Activated CD8-positive, alpha-beta memory T cell treated with anti-CD3 and anti-CD28 coated beads for 1 hour (primary cell): Measurements from ENCODE around the gene PGM2.
"Not testable (repeated sequence)": the region's sequence is repeated elsewhere in the genome, so short reads cannot be mapped to it uniquely, and the experiment has no call there.

Experiments
- DNase-seq, 2 donors: peaks; one replicate each; pipeline ENCODE4 v3.0.0-alpha.2; 2020; ENCODE audit warnings: low read depth in 1 of 2; ENCODE audit errors: extremely low read depth in 1 of 2

PGM2 gene

GRCh38 chr4:37816719-37817118 lies 9.8 kb upstream of the PGM2 start:
- DNase-seq: no peak

DNA sequence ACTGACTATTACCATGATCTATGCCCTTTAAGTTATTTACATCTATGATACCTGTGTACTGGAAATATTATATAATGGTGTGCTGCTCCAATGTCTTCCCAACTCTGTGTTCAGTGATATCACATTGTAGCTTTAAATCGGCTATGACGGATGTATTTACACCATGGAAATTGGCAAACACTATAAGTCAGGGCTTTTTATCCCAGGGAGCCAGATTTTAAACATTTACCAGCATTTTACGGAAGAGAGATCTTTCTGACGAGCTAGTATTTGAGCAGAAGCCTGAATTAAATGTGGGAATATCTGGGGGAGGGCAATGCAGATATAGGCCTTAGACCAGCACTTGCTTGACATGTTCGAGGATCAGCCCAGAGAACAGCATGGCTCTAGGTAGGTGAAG lies 7.7 kb upstream of the PGM2 start:
- DNase-seq: no peak

- not testable (repeated sequence) for DNase-seq
Observed at GRCh38 chr4:37820458-37820857, 6.0 kb upstream of the PGM2 start.

DNA sequence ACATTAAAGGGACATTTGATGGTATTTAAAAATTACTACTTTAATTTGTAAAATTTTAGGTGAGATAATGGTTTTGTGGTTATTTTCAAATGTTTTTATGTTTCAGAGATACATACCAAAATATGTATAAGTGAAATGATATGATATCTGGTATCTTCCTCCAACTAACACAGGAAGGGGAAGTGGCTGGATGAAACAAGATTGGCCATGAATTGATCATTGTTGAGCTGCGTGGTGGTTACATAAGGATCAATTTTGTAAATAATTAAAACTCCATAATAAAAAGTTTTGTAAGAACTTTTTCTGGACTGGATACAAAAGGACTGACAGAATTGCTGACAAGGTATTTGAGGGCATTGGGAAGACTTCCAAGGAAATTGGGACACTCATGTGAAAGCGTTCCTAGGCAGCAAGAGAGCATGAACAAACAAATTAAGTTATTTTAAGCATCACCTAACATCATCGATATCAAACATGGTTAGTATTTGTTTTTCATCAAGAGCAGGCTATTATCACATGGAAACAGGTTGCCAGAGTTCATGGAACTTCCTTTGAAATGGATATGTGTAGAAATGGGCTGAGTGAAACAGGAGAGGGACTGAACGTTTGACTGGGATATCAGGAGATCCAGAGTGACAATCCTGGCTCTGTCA lies 4.4 kb upstream of the PGM2 start:
- DNase-seq: no peak

GRCh38 chr4:37825501-37825900 lies 985 bp upstream of the PGM2 start:
- DNase-seq: not testable (repeated sequence)

DNA sequence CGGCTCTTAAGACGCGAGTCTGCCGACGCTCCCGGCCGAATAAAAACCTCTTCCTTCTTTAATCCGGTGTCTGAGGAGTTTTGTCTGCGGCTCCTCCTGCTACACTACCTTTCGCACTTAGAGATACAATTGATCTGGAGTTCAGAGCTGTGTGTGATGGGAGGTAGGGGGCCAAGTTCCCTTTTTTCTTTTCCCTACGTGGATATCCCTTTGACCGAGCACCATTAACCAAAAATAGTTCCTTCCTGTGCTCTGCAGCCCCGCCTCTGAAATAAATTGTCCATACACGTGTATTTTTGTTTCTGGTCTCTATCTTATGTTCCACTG lies 555 bp upstream of the PGM2 start:
- no peak for DNase-seq

DNA sequence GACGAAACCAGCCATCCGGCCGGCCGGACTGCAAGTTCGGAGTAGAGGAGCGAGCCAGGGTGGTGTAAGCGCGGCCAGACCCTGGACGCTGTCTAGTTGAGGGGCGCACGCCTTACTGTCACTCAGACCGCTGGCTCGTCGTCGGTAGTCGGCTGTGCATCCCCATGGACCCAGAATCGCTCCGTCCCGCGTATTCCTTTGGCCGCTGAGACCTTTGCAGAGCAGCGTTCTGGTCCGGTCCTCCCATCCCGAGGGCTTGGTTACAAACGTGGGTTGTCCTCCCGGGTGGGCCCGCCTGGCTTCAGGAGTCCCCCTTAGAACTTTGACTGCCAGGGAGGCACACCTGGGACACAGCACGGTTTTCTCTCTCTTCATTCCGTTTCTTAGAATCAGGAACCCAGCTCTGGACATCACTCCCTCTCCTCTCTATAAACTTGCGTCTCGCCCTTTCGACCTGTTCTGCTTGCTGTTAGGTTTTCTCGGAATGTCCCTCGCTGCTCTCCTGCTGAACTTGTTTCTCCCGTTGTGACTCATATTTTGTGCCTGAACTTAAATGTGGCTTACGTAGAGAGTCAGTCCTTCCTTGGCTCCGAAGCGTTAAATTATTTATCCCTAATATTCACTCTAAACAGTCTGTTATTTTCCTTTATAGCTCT lies 672 bp downstream of the PGM2 start:
- no peak for DNase-seq

DNA sequence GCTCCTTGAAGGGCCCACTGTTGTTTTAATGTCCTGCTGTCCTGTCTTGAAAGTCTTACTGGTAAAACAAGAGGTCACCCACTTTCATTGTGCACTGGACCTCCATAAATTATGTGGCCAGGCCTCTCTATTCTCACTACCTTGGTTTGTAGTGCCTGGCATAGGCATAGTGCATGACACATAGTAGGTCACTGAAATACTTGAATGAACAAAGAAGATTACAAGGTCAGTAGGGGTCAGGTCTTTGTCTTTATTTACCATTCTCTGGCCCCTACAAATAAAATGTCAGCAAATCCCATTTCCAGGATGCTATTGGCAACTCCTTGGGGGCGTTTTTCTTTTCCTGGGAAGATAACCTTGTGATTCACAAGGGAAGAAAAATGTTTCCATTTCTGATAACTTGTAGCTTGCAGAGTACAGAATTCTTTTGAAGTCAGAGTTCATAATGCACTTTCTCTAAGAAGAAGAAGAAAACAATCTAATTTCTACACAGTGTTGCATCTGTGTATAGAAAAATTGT lies 1.4 kb downstream of the PGM2 start:
- no peak for DNase-seq

DNA sequence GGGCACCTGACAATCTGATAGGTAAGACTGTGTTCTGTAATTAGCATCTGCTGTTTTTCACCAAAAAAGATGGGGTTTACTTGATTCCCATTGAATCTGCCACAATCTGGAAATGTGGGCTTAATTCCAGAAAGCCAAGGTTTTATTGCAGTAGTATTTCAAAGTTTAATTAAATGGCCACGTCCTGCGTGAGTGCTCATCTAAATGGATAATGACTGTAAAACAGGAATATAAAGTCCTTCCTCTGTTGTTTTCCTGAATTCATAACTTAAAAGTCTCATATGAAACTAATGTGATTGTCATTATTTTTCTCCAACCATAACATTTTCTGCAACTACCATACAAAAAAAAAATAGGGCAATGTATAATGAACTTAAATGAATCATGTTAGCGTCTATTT lies 2.4 kb downstream of the PGM2 start:
- DNase-seq: no peak

- no peak for DNase-seq
Observed at GRCh38 chr4:37830640-37831039, 4.2 kb downstream of the PGM2 start.

- DNase-seq: no peak
Observed at GRCh38 chr4:37835031-37835430, 8.5 kb downstream of the PGM2 start.

DNA sequence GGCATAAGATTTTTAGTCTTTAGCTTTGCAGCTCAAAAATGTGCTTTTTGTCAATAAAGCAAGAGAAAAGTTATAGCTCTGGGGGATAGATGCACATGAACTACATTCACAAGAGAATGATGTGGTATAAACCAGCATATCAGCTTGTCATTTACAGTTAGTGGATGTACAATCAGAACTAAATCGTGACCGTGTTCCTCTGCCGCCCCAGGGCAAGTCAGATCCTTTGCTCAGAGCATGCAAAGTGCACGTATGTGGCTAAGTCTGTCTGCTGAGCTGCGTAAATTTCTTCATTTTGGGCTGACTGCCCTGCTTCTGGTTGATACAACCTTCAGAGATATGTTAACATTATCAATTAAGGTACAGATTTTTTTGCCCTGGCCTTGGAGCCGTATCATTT lies 9.3 kb downstream of the PGM2 start:
- no peak for DNase-seq

DNA sequence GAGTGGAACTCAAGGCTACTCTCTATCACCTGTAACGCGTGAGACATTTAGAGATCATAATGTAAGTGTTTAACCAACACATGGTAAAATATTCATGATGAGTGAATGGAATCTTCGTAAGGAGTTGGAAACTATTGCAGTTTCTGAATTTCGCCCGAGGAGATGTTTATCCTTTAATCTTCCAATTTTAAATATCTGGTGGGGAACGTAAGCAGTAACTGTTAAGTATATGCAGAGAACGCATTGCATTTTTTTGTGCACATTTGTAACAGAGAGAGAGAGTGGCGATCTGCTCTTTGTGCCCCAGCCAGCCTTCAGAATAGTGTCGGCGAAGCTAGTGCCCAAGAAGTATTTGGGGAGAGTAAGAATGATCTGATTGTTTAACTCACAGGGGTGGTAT lies 9.8 kb downstream of the PGM2 start:
- DNase-seq: no peak

DNA sequence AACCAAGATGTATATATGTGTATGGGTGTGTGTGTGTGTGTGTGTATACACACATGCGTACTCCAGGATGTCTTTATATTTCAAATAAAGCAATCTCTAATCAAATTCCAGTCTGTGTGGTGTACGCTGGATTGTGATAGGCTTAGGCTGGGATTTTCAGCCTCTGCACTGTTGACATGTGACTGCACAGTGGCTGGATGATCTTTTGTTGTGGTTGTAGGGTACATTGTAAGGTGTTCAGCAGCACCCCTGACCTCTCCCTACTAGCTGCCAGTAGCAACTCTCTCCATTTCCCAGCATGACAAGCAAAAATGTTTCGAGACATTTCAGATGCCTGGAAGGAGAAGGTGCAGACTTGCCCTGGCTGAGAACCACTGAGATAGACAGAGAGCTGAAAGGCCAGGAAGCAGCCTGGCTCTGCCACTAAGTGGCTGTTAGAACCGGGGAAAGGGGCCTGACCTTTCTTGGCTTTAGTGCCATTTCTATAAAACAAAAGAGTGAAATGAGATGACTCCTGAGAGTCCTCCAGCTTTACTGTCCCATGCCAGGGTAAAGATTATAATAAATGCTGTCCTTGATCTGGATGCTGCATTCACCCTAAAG lies 10.5 kb downstream of the PGM2 start:
- DNase-seq: no peak

DNA sequence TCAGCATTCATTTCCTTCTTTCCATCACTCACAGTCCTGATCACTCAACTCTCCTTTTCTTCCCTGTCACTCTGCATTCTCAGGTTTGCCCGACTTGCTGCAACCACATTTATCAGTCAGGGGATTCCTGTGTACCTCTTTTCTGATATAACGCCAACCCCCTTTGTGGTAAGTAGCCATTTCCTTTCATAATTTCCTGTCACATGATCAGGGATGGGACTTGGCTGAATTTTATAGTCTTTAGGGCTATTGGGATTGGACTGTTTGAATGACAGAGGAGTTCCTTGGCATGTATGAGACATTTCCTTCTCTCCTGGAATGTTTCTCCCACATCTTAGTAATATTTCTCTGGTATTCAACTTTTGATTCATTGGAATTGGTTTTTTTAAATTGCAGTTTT lies 11.0 kb downstream of the PGM2 start:
- DNase-seq: no peak

DNA sequence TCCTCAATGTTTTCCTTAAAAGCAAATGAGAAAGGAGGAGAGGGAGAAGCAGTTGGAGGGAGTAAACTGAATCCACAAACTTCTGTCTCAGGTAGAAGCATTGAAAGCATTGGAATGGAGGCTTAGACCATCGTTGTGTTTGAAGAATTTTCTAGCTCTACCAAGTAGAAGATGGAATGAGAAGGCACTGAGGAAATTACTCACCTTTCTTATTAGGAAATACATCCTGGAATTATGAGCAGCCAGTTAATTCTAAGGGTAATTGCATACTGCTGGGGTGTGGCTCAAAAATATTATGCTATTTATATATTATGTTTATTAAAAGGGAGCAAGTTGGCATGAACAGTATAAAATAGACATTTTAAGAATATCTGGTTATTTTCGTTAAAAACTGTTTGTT lies 12.9 kb downstream of the PGM2 start:
- DNase-seq: no peak

DNA sequence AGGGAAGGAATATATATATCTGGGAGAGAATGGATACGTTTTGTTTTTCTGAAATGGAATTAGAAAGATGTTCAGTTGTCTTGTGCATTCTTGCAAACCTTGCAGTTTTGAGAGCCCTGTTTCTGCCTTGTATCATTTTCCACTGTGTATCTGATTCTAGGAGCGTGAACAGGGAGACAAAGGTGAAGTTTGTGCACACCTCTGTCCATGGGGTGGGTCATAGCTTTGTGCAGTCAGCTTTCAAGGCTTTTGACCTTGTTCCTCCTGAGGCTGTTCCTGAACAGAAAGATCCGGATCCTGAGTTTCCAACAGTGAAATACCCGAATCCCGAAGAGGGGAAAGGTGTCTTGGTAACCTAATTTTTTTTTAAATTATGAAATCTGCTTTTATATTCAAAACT lies 17.7 kb downstream of the PGM2 start:
- DNase-seq: no peak

DNA sequence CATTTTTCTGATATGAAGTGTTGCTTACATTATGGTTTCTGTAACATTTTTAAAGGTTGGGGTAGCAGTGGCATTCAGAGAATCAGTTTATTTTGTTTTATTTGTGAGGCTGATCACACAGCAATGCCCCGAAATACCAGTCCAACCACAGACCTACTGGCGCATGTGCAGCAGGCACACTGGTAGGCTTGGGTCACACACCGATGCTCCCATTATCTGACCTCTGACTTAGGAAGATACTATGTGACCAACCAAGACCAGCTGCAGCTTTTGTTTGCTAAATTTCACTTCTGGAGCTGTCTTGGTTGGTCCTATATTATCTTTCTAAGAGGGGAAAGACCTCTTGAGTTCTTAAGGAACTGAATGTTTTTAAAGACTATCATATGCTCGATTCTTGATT lies 18.7 kb downstream of the PGM2 start:
- no peak for DNase-seq

DNA sequence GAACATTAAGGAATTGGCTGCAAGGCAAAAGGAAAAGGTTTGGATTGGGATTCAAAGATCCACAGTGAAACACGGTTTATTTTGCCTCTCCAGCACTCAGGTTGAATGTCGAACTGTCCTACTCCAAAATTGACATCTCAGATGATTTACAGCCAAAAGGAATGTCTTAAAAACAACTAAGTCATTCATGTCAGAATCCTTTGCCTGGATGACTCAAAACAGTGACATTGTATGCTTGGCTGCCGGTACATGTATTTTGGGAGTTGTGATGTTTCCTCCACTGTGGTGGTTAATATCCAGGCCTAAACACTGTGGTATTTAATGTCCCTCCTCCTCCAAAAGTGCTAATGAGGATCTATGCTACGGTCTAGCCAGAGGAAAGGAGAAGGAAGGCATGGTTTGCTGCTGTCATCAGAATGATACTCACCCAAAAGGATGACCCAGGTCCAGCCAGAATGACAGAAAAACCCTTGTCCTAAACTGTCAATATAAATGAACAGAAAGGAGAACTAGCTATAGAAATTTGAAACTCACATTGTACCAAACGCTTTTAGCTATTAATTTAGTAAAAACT lies 20.9 kb downstream of the PGM2 start:
- DNase-seq: no peak

DNA sequence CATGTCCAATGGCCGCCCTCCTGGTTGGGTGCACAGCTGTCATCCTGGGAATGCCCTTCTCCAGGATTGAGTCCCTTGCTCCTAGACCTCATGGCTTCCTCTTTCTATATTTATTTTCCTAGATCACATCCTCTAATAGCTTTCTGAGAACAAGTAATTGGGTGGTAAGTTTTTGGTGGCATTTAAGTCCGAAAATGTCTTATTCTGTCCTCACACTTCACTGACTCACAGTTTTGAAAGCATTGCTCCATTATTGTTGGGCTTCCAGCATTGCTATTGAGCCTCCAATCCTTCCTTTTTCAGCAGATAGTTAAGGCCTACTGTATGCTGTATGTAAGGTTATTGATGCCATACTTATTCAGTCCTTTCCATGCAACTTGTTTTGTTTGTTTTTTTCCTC lies 25.9 kb downstream of the PGM2 start:
- DNase-seq: no peak

DNA sequence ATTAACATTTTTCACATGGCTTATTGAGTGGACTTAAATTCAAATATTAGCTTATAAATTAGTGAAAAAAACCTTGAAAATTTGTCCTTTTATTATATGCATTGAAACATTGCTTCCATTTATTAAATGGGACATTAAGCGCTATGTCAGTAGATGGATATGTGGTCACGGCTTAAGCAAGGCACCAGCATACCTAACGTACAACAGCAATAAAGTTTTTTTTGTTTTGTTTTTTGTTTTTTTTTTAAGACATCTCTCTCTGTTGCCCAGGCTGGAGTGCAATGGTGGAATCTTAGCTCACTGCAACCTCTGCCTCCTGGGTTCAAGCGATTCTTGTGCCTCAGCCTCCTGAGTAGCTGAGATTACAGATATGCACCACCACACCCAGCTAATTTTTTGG lies 31.6 kb downstream of the PGM2 start:
- no peak for DNase-seq

- no peak for DNase-seq
Observed at GRCh38 chr4:37858872-37859271, 32.4 kb downstream of the PGM2 start.
